ENCODE results near the gene TGFBR3. TPM values are rescaled to one million over a fixed set of nuclear protein-coding genes. Genes with fewer than 3 reads are reported as not detected.

Gene TGFBR3
- total RNA-seq, 1 donor, result 32.2 TPM

DNA sequence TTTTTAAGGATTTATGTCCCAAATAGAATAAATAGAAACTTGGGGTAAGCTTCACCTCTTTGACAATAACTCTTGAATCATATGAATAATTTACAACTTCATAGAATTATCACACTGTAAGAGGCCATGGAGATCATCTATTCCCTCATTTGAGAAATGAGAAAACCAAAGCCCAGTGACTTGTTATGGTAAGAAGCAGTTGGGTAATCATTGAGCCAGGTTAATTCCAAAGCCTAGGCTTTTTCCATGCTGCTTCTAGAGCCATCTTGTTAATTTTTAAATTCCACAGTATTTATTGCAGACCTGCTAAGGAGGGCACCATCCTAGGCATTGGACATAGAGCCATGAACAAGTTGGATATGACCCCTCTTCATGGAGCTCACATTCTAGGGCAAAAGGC lies 224.8 kb downstream of the TGFBR3 start:
- no peaks in the 10 kb centered on the region for H3K36me3 ChIP-seq (ENCODE audit: insufficient read depth, low read length)
- DNase-seq (ENCODE audit: insufficient read length, low spot score, missing footprints), result no peak
- no peaks in the 10 kb centered on the region for H3K4me1 ChIP-seq (ENCODE audit: insufficient read depth, low read length)
- H4K20me1 ChIP-seq (ENCODE audit: insufficient read depth, low read length), result no peaks in the 10 kb centered on the region
- no peaks in the 10 kb centered on the region for H3K79me2 ChIP-seq (ENCODE audit: insufficient read depth, low read length)
- H3K9me3 ChIP-seq (ENCODE audit: low read depth, low read length), result no peaks in the 10 kb centered on the region
- TF ChIP-seq CTCF (IDR thresholded peaks at IDR 0.05; ENCODE audit: extremely low read depth, low read depth, low read length), result no peak
- H3K27me3 ChIP-seq (ENCODE audit: insufficient read depth, low read length), result no peaks in the 10 kb centered on the region
- no peak overlapping the region for H3K4me3 ChIP-seq (ENCODE audit: insufficient read depth, low read length)
- no peak overlapping the region for H3K4me2 ChIP-seq (ENCODE audit: insufficient read depth, low read length)
- H2AFZ ChIP-seq (ENCODE audit: low read length), result no peak overlapping the region
- no peak overlapping the region for H3K27ac ChIP-seq (ENCODE audit: low read depth, low read length)

- Histone ChIP-seq H3K9me3 (ENCODE audit: low read depth, low read length) (no peaks in the 10 kb centered on the region), H3K4me1 (ENCODE audit: insufficient read depth, low read length) (no peaks in the 10 kb centered on the region), H3K36me3 (ENCODE audit: insufficient read depth, low read length) (no peaks in the 10 kb centered on the region), H3K79me2 (ENCODE audit: insufficient read depth, low read length) (no peaks in the 10 kb centered on the region), H2AFZ (ENCODE audit: low read length) (no peak overlapping the region), H4K20me1 (ENCODE audit: insufficient read depth, low read length) (no peaks in the 10 kb centered on the region), H3K4me3 (ENCODE audit: insufficient read depth, low read length) (no peak overlapping the region), H3K4me2 (ENCODE audit: insufficient read depth, low read length) (no peak overlapping the region), H3K27ac (ENCODE audit: low read depth, low read length) (no peak overlapping the region), H3K27me3 (ENCODE audit: insufficient read depth, low read length) (no peaks in the 10 kb centered on the region)
- DNase-seq (ENCODE audit: insufficient read length, low spot score, missing footprints), result no peak
- TF ChIP-seq CTCF (IDR thresholded peaks at IDR 0.05; ENCODE audit: extremely low read depth, low read depth, low read length), result no peak
Observed at GRCh38 chr1:91660708-91661107, 225.2 kb downstream of the TGFBR3 start.

GRCh38 chr1:91655912-91656449 lies 230.0 kb downstream of the TGFBR3 start:
- no peak overlapping the region for H3K4me2 ChIP-seq (ENCODE audit: insufficient read depth, low read length)
- TF ChIP-seq CTCF (IDR thresholded peaks at IDR 0.05; ENCODE audit: extremely low read depth, low read depth, low read length), result no peak
- no peaks in the 10 kb centered on the region for H3K36me3 ChIP-seq (ENCODE audit: insufficient read depth, low read length)
- no peak overlapping the region for H3K27ac ChIP-seq (ENCODE audit: low read depth, low read length)
- H3K4me3 ChIP-seq (ENCODE audit: insufficient read depth, low read length), result no peak overlapping the region
- H3K79me2 ChIP-seq (ENCODE audit: insufficient read depth, low read length), result no peaks in the 10 kb centered on the region
- DNase-seq (ENCODE audit: insufficient read length, low spot score, missing footprints), result no peak
- H3K9me3 ChIP-seq (ENCODE audit: low read depth, low read length), result no peaks in the 10 kb centered on the region
- H3K27me3 ChIP-seq (ENCODE audit: insufficient read depth, low read length), result no peaks in the 10 kb centered on the region
- H2AFZ ChIP-seq (ENCODE audit: low read length), result no peak overlapping the region
- peaks cover 12% of the 10 kb centered on the region for H3K4me1 ChIP-seq (ENCODE audit: insufficient read depth, low read length)
- H4K20me1 ChIP-seq (ENCODE audit: insufficient read depth, low read length), result no peaks in the 10 kb centered on the region

GRCh38 chr1:91653183-91653582 lies 232.8 kb downstream of the TGFBR3 start:
- Histone ChIP-seq H3K36me3 (ENCODE audit: insufficient read depth, low read length) (no peaks in the 10 kb centered on the region), H3K4me2 (ENCODE audit: insufficient read depth, low read length) (no peak overlapping the region), H3K27me3 (ENCODE audit: insufficient read depth, low read length) (no peaks in the 10 kb centered on the region), H3K4me3 (ENCODE audit: insufficient read depth, low read length) (no peak overlapping the region), H4K20me1 (ENCODE audit: insufficient read depth, low read length) (no peaks in the 10 kb centered on the region), H3K4me1 (ENCODE audit: insufficient read depth, low read length) (peaks cover 21% of the 10 kb centered on the region), H3K27ac (ENCODE audit: low read depth, low read length) (no peak overlapping the region), H3K79me2 (ENCODE audit: insufficient read depth, low read length) (no peaks in the 10 kb centered on the region), H2AFZ (ENCODE audit: low read length) (no peak overlapping the region), H3K9me3 (ENCODE audit: low read depth, low read length) (no peaks in the 10 kb centered on the region)
- no peak for TF ChIP-seq CTCF (IDR thresholded peaks at IDR 0.05; ENCODE audit: extremely low read depth, low read depth, low read length)
- no peak for DNase-seq (ENCODE audit: insufficient read length, low spot score, missing footprints)
